Stimulated activated CD8-positive, alpha-beta memory T cell treated with anti-CD3 and anti-CD28 coated beads, Interleukin-4, amount 100 ng/mL, for 24 hours (primary cell): Measurements from ENCODE around the gene SLC17A2.

Experiments
- DNase-seq: peaks from one replicate; pipeline ENCODE4 v3.0.0-alpha.2; 2020; ENCODE audit warnings: low read depth

Gene SLC17A2

GRCh38 chr6:25883536-25883935 is 47.0 kb downstream of the SLC17A2 start:
- DNase-seq, result no peak

- DNase-seq, result peak; percentile 22
Measured at GRCh38 chr6:25882051-25882496, 48.4 kb downstream of the SLC17A2 start.

GRCh38 chr6:25880601-25881000 is 49.9 kb downstream of the SLC17A2 start:
- no peak for DNase-seq

- no peak for DNase-seq
Measured at GRCh38 chr6:25878721-25879322, 51.7 kb downstream of the SLC17A2 start.

GRCh38 chr6:25875926-25876602 is 54.4 kb downstream of the SLC17A2 start:
- DNase-seq, result no peak

- no peak for DNase-seq
Measured at GRCh38 chr6:25875563-25875905, 55.0 kb downstream of the SLC17A2 start.

- no peak for DNase-seq
Measured at GRCh38 chr6:25874822-25875562, 55.5 kb downstream of the SLC17A2 start.

GRCh38 chr6:25874118-25874517 is 56.4 kb downstream of the SLC17A2 start, which contains the start of gene SLC17A3:
SLC17A3 (minus strand) TSS chr6:25874243; CDS start chr6:25868387, 5,856 bp downstream.
- no peak for DNase-seq

GRCh38 chr6:25872814-25873213 is 57.7 kb downstream of the SLC17A2 start:
- DNase-seq, result no peak

- DNase-seq, result no peak
Measured at GRCh38 chr6:25869840-25870239, 60.7 kb downstream of the SLC17A2 start.

- no peak for DNase-seq
Measured at GRCh38 chr6:25868436-25869183, 61.9 kb downstream of the SLC17A2 start.

- no peak for DNase-seq
Measured at GRCh38 chr6:25866011-25866410, 64.5 kb downstream of the SLC17A2 start.

- DNase-seq, result no peak
Measured at GRCh38 chr6:25863360-25863759, 67.1 kb downstream of the SLC17A2 start.
